Right lobe of liver (tissue), 4 donors: Measurements from ENCODE around the gene ADSS1.

ENCODE experiments used
- POLR2A ChIP-seq: fragments of 450-650 bp; IDR thresholded peaks from one replicate; pipeline ENCODE4 v1.6.1; 2017; ENCODE audit warnings: antibody characterized with exemption, mild to moderate bottlenecking
- TF ChIP-seq, protein P1 (sequence below), 4 donors: fragments of 200-600 bp in 3 of 4; fragments of 450-650 bp in 1 of 4; IDR thresholded peaks; one replicate each; pipeline versions ENCODE4 v1.5.1 to v1.8.0; 2016 to 2022; ENCODE audit warnings: antibody characterized with exemption in 4 of 4, mild to moderate bottlenecking in 2 of 4
- donor health status: DM: no; HTN: no; CAD: no.
- donor health status: DM: no; HTN: no; CAD: no.
- donor health status: DM: no; HTN: yes; CAD: no.

DNA sequence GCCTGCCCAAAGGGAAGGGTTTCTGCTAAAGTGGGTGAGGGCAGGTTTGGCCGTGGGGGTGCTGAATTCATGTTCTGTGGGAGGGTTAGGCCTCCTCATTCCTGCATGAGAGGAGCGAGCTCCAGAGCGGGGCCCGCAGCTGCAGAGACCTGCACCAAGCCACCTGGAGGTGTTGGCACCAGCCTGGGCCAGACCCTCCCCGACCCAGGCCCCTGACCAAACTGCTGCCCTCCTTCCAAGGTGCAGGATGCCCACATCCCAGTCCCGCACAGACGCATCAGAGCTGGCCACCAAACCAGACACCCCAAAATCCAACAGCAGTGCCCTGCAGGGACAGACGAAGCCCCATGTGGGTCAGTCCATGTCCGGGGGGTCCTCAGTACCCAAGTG, 10.6 kb downstream of the ADSS1 start:
- TF ChIP-seq, protein P1, sequence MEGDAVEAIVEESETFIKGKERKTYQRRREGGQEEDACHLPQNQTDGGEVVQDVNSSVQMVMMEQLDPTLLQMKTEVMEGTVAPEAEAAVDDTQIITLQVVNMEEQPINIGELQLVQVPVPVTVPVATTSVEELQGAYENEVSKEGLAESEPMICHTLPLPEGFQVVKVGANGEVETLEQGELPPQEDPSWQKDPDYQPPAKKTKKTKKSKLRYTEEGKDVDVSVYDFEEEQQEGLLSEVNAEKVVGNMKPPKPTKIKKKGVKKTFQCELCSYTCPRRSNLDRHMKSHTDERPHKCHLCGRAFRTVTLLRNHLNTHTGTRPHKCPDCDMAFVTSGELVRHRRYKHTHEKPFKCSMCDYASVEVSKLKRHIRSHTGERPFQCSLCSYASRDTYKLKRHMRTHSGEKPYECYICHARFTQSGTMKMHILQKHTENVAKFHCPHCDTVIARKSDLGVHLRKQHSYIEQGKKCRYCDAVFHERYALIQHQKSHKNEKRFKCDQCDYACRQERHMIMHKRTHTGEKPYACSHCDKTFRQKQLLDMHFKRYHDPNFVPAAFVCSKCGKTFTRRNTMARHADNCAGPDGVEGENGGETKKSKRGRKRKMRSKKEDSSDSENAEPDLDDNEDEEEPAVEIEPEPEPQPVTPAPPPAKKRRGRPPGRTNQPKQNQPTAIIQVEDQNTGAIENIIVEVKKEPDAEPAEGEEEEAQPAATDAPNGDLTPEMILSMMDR (IDR thresholded peaks at IDR 0.05): no peak
- TF ChIP-seq POLR2A: no peak
